ELF-1 (cell line): ENCODE data around the gene CLIC3.

Experiments used
- DNase-seq: peaks from one replicate; pipeline ENCODE4 v3.0.0-alpha.2; 2016; ENCODE audit warnings: low read depth, low spot score

Gene CLIC3

DNA sequence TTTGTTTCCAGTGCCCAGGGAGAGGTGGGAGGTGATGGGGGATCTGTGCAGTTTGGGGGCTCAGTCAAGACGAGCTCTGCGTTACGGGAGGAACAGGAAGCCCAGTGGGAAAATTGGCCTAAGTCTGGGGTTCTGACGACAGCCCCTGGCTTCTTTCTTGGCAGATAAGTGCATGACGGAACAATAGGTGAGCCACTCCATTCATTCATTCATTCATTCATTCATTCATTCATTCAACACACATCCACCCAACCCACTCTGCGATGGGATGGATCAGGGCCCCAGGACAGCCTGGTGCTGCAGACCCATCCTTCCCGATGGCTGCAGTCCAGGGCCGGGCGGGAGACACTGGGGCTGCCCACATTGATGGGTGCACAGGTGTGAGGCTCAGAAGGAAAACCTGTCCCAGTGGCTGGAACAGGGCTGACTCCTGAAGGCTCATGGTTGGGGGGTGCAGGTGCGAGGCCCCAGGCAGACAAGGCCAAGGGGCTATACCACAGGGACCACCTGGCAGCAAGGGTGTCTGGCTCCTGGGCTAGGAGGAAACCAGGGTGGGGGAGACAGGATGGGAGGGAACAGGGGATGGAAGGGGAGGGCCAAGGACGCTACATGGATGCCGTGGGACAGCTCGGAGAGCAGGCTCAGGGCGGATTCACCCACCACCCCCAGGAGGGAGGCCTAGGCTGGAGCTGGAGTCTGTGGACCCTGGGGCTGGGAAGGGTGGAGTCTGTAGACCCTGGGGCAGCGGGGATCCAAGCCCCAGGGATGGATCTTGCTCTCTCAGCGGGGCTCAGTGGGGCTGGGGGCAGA lies 15.5 kb downstream of the CLIC3 start:
- no peak for DNase-seq

GRCh38 chr9:136979769-136980587 lies 16.4 kb downstream of the CLIC3 start:
- no peak for DNase-seq

DNA sequence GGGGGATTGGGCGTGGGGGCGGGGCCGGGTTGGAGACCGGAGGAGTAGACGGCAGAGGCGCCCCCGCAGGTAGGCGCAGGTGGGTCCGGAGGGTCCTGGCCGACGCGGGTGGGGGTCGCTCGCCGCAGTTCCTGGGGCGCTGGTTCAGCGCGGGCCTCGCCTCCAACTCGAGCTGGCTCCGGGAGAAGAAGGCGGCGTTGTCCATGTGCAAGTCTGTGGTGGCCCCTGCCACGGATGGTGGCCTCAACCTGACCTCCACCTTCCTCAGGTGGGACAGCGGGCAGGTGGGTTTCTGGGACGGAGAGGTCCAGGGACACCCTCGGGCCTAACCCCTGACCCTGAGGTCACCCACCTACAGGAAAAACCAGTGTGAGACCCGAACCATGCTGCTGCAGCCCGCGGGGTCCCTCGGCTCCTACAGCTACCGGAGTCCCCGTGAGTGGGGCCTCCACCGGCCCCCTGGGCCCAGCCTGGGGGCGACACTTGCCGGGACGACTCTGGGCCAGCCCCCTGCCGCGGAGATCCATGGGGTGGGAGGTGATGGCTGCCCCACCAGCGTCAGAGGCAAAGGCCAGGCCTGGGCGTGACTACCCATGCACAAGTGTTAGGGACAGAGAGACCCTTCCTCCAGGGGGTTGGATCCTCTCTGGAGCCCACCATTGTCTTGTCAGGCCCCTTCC lies 17.4 kb downstream of the CLIC3 start:
- DNase-seq = peak; percentile 36

DNA sequence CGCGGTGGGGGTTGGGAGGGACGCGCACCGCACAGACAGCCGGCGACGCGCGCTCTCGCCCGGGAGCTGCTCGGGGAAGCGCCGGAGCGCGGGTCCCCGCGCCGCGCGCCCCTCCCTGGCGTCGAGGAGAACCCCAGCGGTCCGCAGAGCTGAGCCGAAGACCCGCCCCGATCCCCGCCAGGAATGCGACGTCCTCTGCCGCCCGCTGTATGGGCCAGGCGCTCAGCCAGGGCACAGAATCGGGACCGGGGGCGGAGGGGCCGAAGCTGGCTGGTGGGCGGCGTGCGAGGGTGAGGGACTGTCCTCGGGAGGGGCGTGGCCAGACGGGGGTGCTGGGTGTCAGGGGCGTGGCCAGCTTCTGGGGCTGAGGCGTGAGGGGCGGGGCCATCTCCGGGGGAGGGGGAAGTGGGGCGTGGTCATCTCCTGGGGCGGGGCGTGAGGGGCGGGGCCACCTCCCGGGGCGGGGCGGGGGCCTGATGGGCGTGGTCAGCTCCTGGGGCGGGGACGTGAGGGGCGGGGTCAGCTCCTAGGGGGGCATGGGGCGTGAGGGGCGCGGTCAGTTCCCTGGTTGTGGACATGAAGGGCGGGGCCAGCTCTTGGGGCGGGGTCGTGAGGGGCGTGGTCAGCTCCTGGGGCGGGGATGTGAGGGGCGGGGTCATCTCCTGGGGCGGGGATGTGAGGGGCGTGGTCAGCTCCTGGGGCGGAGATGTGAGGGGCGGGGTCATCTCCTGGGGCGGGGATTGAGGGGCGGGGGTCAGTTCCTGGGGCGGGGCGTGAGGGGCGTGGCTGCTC lies 18.1 kb downstream of the CLIC3 start:
- DNase-seq = peak; percentile 75

GRCh38 chr9:136977649-136978072 lies 18.7 kb downstream of the CLIC3 start:
- peak; percentile 27 for DNase-seq

- no peak for DNase-seq
Observed at GRCh38 chr9:136977223-136977622, 19.1 kb downstream of the CLIC3 start, which contains the start of gene PTGDS. TSS of gene PTGDS (plus strand) at chr9:136977504. CDS start at chr9:136977579, 75 bp downstream.

DNA sequence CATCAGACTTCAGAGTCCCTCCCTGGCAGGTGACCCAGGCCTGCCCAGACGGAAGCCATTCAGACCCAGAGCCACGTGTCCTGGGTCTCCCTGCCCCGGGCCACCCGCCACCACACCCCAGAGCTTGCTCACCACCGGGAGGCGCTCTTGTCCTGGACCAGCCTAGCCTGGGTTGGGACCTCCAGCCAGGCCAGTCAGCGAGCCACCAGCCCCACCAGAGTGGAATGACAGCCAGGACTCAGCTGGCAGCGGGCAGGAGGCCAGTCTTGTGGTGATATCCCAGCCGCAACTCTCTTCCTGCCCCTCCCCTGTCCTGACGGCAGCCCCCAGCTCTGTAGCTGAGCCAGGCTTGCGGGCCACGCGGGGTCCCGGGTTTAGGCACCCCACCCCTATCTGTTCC lies 20.7 kb downstream of the CLIC3 start:
- DNase-seq = peak; percentile 70

GRCh38 chr9:136974817-136975535 lies 21.4 kb downstream of the CLIC3 start:
- no peak for DNase-seq

GRCh38 chr9:136973618-136974617 lies 22.4 kb downstream of the CLIC3 start:
- DNase-seq = no peak

- no peak for DNase-seq
Observed at GRCh38 chr9:136972743-136973142, 23.6 kb downstream of the CLIC3 start.

DNA sequence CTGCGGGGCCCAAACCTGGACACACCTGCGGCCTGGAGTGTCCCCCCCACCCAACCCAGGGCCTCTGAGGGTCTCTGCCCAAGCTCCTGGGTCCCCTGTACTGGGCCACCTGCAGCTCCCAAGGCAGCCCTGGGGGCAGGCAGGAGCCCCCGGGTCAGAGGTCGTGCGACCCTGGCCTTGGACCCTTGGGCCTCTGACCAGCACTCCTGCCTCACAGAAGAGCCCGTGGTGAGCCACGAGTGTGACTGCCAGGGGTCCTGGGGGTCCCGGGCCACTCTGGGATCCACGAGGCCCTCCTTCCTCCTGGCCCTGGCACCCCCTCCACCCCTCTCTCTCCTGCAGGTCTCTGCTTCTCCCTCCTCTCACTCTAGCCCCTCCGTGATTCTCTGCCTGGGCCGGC lies 24.0 kb downstream of the CLIC3 start:
- DNase-seq = no peak

GRCh38 chr9:136971746-136972145 lies 24.6 kb downstream of the CLIC3 start:
- no peak for DNase-seq

- no peak for DNase-seq
Observed at GRCh38 chr9:136970361-136970760, 26.0 kb downstream of the CLIC3 start.

GRCh38 chr9:136969774-136970173 lies 26.6 kb downstream of the CLIC3 start:
- DNase-seq = no peak

- no peak for DNase-seq
Observed at GRCh38 chr9:136969150-136969549, 27.2 kb downstream of the CLIC3 start.

GRCh38 chr9:136968333-136969127 lies 27.8 kb downstream of the CLIC3 start:
- DNase-seq = no peak

GRCh38 chr9:136965771-136966484 lies 30.4 kb downstream of the CLIC3 start:
- DNase-seq = no peak
